AG09309 (cell line): ENCODE measurements around the gene ITGB1BP2.
"Not testable (repeated sequence)": the region's sequence is repeated elsewhere in the genome, so short reads cannot be mapped to it uniquely, and the experiment has no call there.

Experiments
- DNase-seq: peaks from one replicate; pipeline ENCODE4 v3.0.0-alpha.2; 2010; ENCODE audit warnings: low read depth
- H3K4me3 ChIP-seq: 2 replicates; pipeline ENCODE4 v1.5.1; 2011; ENCODE audit warnings: mild to moderate bottlenecking, low read depth, low read length, moderate library complexity; ENCODE audit not compliant: control insufficient read depth
- CTCF ChIP-seq: IDR thresholded peaks from 2 replicates; pipeline ENCODE4 v1.5.1; 2011; ENCODE audit warnings: mild to moderate bottlenecking, low read depth, low read length, inconsistent platforms; ENCODE audit not compliant: insufficient read depth, control insufficient read depth; ENCODE audit errors: missing control alignments

ITGB1BP2 gene

GRCh38 chrX:71292669-71293365 lies 8.7 kb upstream of the ITGB1BP2 start:
- no peak overlapping the region for H3K4me3 ChIP-seq
- no peak for TF ChIP-seq CTCF
- no peak for DNase-seq

- no peak overlapping the region for H3K4me3 ChIP-seq
- no peak for TF ChIP-seq CTCF
- no peak for DNase-seq
Observed at GRCh38 chrX:71296806-71297205, 4.7 kb upstream of the ITGB1BP2 start.

DNA sequence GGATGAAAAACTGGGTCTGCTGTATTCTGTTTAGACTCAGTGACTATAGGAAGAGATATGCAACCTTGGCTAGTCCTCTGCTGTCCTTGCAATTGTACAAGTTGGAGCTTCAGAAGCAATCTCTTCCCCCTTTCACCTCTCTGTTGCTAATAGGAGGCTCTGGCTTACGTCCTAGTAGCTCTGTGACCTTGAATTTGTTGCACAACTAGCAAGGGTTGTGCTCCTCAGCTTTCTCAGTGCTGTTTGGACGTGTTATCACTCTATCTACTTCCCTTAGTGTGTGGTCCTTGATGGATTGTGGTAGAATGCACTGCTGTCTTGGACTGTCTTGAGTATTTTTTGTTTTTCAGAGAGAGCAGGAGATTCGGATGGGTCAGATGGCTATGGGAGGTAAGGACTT lies 3.4 kb upstream of the ITGB1BP2 start:
- no peak for TF ChIP-seq CTCF
- no peak for DNase-seq
- no peak overlapping the region for H3K4me3 ChIP-seq

- not testable (repeated sequence) for H3K4me3 ChIP-seq, DNase-seq
Observed at GRCh38 chrX:71300064-71300463, 1.5 kb upstream of the ITGB1BP2 start.

GRCh38 chrX:71300495-71300894 lies 1.1 kb upstream of the ITGB1BP2 start:
- not testable (repeated sequence) for H3K4me3 ChIP-seq, DNase-seq

DNA sequence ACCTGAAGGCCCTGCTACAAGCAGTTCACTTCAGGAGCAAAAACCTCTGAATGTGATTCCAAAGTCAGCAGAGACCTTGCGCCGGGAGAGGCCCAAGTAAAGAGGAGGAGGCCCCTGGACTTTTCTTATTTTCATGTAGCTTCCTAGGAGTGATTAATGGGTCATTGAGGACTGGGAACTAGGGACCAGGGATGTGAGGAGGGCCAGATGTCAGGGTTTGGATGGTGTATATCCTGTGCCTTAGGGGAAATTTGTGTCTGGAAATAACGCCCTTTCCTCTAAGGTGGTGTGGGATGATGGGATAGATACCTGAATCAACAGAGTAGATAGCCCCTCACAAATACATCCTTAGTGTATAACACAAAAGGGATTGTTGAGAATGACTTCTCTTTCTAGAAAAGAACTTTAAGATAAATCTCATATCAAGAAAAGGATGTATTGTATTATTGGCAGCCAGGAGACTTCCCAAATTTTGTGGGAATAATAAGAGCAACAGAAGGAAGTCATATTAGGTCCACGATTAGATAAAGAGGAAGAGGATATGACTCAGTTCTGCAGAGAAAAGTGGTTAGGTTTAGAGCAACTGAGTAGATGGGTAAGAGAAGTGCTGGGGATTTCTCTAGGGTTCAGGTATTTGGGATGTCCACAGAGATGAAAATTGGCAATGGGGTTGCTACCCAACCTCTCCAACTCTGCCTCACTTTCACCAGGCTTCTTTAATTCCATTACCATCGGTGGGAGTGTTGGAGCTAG lies 1.1 kb downstream of the ITGB1BP2 start:
- H3K4me3 ChIP-seq = no peak overlapping the region
- no peak for DNase-seq
- TF ChIP-seq CTCF = no peak

DNA sequence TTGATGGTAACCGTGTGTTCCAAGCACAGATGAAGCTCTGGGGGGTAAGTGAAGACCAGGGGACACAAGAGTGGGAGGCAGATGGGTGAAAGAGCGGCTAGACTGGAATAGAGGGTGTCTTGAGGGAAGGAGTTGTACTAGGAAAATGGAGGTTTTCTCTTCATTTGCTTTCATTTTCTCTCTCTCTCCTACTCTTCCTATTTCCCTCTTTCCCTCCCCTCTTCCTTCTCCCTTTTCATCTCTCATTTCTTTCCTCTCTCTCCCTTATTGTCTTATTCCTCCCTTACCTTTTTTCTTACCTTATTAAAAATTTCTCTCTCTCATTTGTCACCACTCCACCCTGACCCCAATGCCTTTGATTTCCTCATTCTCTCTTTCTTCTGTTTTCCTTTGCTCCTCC lies 3.0 kb downstream of the ITGB1BP2 start:
- DNase-seq = no peak
- no peak overlapping the region for H3K4me3 ChIP-seq
- no peak for TF ChIP-seq CTCF

DNA sequence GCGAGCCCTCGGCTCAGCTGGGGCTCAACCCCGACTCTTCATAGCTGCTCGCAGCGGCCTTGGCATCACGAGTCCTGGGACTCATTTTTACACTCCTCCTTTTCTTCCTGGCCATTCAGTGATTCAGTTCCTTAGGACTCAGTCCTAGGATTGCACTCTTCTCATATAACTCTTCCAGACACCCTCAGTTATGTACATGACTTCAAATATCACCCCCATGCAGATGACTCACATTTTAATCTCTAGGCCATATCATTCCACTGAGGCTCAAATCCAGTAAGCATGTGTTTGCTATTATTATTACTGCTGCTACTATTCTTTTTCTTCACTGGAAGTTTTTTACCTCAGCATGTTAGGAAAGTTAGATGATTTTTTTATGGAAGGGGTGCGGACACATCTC lies 14.4 kb downstream of the ITGB1BP2 start:
- peak; percentile 62 for DNase-seq
- TF ChIP-seq CTCF = no peak
- no peak overlapping the region for H3K4me3 ChIP-seq

GRCh38 chrX:71316959-71317358 lies 15.4 kb downstream of the ITGB1BP2 start:
- not testable (repeated sequence) for DNase-seq, H3K4me3 ChIP-seq
